GM23338 (cell line): ENCODE results near the gene SMG6.

ENCODE experiments used
- CREB1 ChIP-seq: fragments of 250-450 bp; sonication (Bioruptor Pico); IDR thresholded peaks from 2 replicates; pipeline ENCODE4 v1.5.0; 2020; ENCODE audit warnings: low read depth, mild to moderate bottlenecking, moderate library complexity
- EZH2 ChIP-seq: fragments of 200-600 bp; sonication (generic); IDR thresholded peaks from one replicate; pipeline ENCODE4 v1.8.0; 2017; ENCODE audit warnings: antibody characterized with exemption, mild to moderate bottlenecking, low read depth; ENCODE audit not compliant: unreplicated experiment
- EZH2phosphoT487 ChIP-seq: fragments of 200-600 bp; sonication (generic); IDR thresholded peaks from one replicate; pipeline ENCODE4 v1.8.1; 2018; ENCODE audit warnings: antibody characterized with exemption; ENCODE audit not compliant: unreplicated experiment
- JUNB ChIP-seq: IDR thresholded peaks from one replicate; pipeline ENCODE4 v1.6.1; 2016; ENCODE audit warnings: antibody characterized with exemption; ENCODE audit not compliant: unreplicated experiment
- NANOG ChIP-seq: IDR thresholded peaks from 2 replicates; pipeline ENCODE4 v1.6.1; 2016; ENCODE audit warnings: antibody characterized with exemption, borderline replicate concordance
- POLR2AphosphoS5 ChIP-seq: IDR thresholded peaks from 2 replicates; pipeline ENCODE4 v1.6.1; 2016; ENCODE audit warnings: antibody characterized with exemption, low read depth
- ZNF331 ChIP-seq: fragments of 250-450 bp; sonication (Bioruptor Pico); IDR thresholded peaks from 2 replicates; pipeline ENCODE4 v1.5.0; 2020; ENCODE audit warnings: low read depth, mild to moderate bottlenecking, moderate library complexity
- TF ChIP-seq, protein P1 (sequence below), 2 experiments: fragments of 200-600 bp in 1 of 2; sonication (generic) in 1 of 2; conservative IDR thresholded peaks; 2 replicates each; pipeline versions ENCODE4 v1.5.1 to v1.6.1; 2016 to 2017; ENCODE audit warnings: antibody characterized with exemption in 2 of 2, low read depth in 2 of 2, mild to moderate bottlenecking in 2 of 2, moderate library complexity in 1 of 2
- TF ChIP-seq, protein P2 (sequence below): IDR thresholded peaks from 2 replicates; pipeline ENCODE4 v1.6.1; 2016; ENCODE audit warnings: antibody characterized with exemption
- TF ChIP-seq, protein P3 (sequence below): IDR thresholded peaks from one replicate; pipeline ENCODE4 v1.6.1; 2018; ENCODE audit warnings: antibody characterized with exemption; ENCODE audit not compliant: unreplicated experiment

DNA sequence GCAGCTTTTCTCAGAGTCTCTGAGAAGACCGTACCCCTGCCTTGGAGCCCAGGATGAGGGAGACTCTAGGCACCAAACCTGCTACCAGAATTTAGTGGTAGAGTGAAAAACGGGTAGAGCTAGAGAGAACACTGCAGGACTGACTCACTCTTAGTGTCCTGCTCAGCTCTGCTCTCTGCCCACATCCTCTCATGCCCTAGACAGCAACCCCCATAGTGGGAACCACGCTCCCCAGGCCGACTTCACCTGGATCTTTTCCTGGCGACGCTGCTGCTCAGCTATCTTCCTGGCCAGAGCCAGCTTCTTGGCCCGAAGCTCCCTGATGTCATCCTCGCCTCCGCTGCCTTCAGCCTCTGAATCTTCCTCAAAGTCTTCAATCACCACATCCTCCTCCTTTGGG, 222.0 kb downstream of the SMG6 start:
- TF ChIP-seq, protein P1, sequence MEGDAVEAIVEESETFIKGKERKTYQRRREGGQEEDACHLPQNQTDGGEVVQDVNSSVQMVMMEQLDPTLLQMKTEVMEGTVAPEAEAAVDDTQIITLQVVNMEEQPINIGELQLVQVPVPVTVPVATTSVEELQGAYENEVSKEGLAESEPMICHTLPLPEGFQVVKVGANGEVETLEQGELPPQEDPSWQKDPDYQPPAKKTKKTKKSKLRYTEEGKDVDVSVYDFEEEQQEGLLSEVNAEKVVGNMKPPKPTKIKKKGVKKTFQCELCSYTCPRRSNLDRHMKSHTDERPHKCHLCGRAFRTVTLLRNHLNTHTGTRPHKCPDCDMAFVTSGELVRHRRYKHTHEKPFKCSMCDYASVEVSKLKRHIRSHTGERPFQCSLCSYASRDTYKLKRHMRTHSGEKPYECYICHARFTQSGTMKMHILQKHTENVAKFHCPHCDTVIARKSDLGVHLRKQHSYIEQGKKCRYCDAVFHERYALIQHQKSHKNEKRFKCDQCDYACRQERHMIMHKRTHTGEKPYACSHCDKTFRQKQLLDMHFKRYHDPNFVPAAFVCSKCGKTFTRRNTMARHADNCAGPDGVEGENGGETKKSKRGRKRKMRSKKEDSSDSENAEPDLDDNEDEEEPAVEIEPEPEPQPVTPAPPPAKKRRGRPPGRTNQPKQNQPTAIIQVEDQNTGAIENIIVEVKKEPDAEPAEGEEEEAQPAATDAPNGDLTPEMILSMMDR (conservative IDR thresholded peaks at IDR 0.05; ENCODE audit: low read depth in 2 of 2), result no peak
- TF ChIP-seq POLR2AphosphoS5 (no peak), NANOG (no peak), EZH2 (no peak), EZH2phosphoT487 (no peak), CREB1 (CRISPR knock-in tag) (no peak), JUNB (no peak), ZNF331 (CRISPR knock-in tag) (no peak)
- TF ChIP-seq, protein P2, sequence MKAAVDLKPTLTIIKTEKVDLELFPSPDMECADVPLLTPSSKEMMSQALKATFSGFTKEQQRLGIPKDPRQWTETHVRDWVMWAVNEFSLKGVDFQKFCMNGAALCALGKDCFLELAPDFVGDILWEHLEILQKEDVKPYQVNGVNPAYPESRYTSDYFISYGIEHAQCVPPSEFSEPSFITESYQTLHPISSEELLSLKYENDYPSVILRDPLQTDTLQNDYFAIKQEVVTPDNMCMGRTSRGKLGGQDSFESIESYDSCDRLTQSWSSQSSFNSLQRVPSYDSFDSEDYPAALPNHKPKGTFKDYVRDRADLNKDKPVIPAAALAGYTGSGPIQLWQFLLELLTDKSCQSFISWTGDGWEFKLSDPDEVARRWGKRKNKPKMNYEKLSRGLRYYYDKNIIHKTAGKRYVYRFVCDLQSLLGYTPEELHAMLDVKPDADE, result no peak
- TF ChIP-seq, protein P3, sequence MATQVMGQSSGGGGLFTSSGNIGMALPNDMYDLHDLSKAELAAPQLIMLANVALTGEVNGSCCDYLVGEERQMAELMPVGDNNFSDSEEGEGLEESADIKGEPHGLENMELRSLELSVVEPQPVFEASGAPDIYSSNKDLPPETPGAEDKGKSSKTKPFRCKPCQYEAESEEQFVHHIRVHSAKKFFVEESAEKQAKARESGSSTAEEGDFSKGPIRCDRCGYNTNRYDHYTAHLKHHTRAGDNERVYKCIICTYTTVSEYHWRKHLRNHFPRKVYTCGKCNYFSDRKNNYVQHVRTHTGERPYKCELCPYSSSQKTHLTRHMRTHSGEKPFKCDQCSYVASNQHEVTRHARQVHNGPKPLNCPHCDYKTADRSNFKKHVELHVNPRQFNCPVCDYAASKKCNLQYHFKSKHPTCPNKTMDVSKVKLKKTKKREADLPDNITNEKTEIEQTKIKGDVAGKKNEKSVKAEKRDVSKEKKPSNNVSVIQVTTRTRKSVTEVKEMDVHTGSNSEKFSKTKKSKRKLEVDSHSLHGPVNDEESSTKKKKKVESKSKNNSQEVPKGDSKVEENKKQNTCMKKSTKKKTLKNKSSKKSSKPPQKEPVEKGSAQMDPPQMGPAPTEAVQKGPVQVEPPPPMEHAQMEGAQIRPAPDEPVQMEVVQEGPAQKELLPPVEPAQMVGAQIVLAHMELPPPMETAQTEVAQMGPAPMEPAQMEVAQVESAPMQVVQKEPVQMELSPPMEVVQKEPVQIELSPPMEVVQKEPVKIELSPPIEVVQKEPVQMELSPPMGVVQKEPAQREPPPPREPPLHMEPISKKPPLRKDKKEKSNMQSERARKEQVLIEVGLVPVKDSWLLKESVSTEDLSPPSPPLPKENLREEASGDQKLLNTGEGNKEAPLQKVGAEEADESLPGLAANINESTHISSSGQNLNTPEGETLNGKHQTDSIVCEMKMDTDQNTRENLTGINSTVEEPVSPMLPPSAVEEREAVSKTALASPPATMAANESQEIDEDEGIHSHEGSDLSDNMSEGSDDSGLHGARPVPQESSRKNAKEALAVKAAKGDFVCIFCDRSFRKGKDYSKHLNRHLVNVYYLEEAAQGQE, result no peak
